ENCODE data around the gene EMC9.

DNA sequence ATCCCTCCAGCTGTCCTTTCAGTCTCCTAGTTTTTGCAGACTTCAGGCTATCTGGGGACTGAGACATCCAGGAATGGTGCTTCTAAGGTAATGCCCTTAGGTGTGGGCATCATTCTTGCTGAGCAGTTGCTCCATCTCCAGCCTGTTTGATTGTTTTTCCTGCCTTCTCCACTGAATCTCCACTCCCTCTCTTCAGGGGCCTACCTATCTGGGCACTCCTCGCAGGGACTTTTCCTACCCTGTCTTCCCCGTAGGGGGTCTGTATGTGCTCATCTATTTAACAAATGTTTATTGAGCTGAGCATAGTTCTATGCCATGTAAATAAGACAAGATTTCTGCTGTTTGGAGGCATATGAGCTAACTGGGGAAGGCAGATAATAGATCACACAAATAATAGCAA, 8.4 kb downstream of the EMC9 start:
- TF ChIP-seq CTCF (IDR thresholded peaks at IDR 0.05 in 2 of 3, conservative IDR thresholded peaks at IDR 0.05 in 1 of 3; ENCODE audit: control insufficient read depth in 2 of 3, extremely low read depth in 1 of 3, insufficient read depth in 1 of 3, low read depth in 3 of 3, low read length in 3 of 3) (no peak), REST (IDR thresholded peaks at IDR 0.05; ENCODE audit: low read depth, low read length) (no peak), EZH2 (IDR thresholded peaks at IDR 0.05; ENCODE audit: borderline replicate concordance, control insufficient read depth, low read depth, low read length) (no peak), SUZ12 (IDR thresholded peaks at IDR 0.05; ENCODE audit: unreplicated experiment) (no peak), EP300 (IDR thresholded peaks at IDR 0.05; ENCODE audit: borderline replicate concordance in 1 of 2, control insufficient read depth in 1 of 2, low read depth in 2 of 2, low read length in 2 of 2) (no peak), NR2C2 (IDR thresholded peaks at IDR 0.05; ENCODE audit: borderline replicate concordance, control insufficient read depth, insufficient read length, low read depth) (no peak)
- TF ChIP-seq, protein P1, sequence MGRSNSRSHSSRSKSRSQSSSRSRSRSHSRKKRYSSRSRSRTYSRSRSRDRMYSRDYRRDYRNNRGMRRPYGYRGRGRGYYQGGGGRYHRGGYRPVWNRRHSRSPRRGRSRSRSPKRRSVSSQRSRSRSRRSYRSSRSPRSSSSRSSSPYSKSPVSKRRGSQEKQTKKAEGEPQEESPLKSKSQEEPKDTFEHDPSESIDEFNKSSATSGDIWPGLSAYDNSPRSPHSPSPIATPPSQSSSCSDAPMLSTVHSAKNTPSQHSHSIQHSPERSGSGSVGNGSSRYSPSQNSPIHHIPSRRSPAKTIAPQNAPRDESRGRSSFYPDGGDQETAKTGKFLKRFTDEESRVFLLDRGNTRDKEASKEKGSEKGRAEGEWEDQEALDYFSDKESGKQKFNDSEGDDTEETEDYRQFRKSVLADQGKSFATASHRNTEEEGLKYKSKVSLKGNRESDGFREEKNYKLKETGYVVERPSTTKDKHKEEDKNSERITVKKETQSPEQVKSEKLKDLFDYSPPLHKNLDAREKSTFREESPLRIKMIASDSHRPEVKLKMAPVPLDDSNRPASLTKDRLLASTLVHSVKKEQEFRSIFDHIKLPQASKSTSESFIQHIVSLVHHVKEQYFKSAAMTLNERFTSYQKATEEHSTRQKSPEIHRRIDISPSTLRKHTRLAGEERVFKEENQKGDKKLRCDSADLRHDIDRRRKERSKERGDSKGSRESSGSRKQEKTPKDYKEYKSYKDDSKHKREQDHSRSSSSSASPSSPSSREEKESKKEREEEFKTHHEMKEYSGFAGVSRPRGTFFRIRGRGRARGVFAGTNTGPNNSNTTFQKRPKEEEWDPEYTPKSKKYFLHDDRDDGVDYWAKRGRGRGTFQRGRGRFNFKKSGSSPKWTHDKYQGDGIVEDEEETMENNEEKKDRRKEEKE (IDR thresholded peaks at IDR 0.05): no peak
